ENCODE results near the gene CDC42EP5. TPM values are rescaled to one million over a fixed set of nuclear protein-coding genes. Genes with fewer than 3 reads are reported as not detected.

CDC42EP5 gene
- total RNA-seq, 1 donor from 2014 or later, result 64.2 TPM

DNA sequence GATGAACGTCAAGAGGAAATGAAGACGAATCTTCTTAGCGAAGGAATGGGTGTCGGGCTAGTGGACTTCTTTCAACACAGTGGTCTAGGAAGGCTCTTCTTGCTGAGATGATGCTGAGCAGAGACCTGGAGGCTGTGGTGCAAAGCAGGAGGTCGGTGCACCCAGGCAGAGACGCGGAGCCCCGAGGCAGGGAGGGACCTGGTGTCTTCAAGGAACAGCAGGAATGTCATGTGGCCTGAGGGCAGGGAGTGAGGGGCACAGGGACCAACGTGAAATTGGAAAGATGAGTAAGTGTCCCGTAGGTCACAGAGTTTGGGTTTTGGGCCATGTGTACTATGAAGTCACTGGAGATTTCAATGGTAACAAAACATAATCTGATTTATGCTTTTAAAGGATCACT, 11.4 kb upstream of the CDC42EP5 start:
- Histone ChIP-seq H3K4me2 (ENCODE audit: low read length) (no peak overlapping the region), H3K36me3 (ENCODE audit: insufficient read depth, low read length) (no peaks in the 10 kb centered on the region), H4K20me1 (ENCODE audit: insufficient read depth, low read length) (no peaks in the 10 kb centered on the region), H3K79me2 (ENCODE audit: insufficient read depth, low read length) (no peaks in the 10 kb centered on the region), H3K4me3 (ENCODE audit: insufficient read depth, low read depth, low read length) (no peak overlapping the region), H2AFZ (ENCODE audit: low read depth, low read length) (no peak overlapping the region), H3K9me3 (ENCODE audit: insufficient read depth, low read depth, low read length) (no peaks in the 10 kb centered on the region), H3K4me1 (ENCODE audit: insufficient read depth, low read length) (no peaks in the 10 kb centered on the region), H3K27ac (ENCODE audit: low read depth, low read length) (no peak overlapping the region), H3K27me3 (ENCODE audit: insufficient read depth, low read length) (no peaks in the 10 kb centered on the region), H3K9ac (ENCODE audit: low read length) (no peak overlapping the region)
- H3K36me3 Mint-ChIP-seq (ENCODE audit: low read depth, unreplicated experiment), result no peaks in the 10 kb centered on the region
- DNase-seq (ENCODE audit: low read depth) (no peak), FAIRE-seq (no peak)
- no peak overlapping the region for H3K4me3 Mint-ChIP-seq (ENCODE audit: unreplicated experiment)
- no peak overlapping the region for H3K27ac Mint-ChIP-seq (ENCODE audit: unreplicated experiment)
- no peaks in the 10 kb centered on the region for H3K9me3 Mint-ChIP-seq (ENCODE audit: unreplicated experiment)
- peaks cover 16% of the 10 kb centered on the region for H3K27me3 Mint-ChIP-seq (ENCODE audit: low read depth, unreplicated experiment)
- H3K4me1 Mint-ChIP-seq (ENCODE audit: low read depth, unreplicated experiment), result no peaks in the 10 kb centered on the region
- TF ChIP-seq, protein P1, sequence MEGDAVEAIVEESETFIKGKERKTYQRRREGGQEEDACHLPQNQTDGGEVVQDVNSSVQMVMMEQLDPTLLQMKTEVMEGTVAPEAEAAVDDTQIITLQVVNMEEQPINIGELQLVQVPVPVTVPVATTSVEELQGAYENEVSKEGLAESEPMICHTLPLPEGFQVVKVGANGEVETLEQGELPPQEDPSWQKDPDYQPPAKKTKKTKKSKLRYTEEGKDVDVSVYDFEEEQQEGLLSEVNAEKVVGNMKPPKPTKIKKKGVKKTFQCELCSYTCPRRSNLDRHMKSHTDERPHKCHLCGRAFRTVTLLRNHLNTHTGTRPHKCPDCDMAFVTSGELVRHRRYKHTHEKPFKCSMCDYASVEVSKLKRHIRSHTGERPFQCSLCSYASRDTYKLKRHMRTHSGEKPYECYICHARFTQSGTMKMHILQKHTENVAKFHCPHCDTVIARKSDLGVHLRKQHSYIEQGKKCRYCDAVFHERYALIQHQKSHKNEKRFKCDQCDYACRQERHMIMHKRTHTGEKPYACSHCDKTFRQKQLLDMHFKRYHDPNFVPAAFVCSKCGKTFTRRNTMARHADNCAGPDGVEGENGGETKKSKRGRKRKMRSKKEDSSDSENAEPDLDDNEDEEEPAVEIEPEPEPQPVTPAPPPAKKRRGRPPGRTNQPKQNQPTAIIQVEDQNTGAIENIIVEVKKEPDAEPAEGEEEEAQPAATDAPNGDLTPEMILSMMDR (IDR thresholded peaks at IDR 0.05; ENCODE audit: insufficient read depth, low read depth, low read length), result no peak
- no peak for TF ChIP-seq EZH2 (IDR thresholded peaks at IDR 0.05; ENCODE audit: insufficient read depth, low read length)

DNA sequence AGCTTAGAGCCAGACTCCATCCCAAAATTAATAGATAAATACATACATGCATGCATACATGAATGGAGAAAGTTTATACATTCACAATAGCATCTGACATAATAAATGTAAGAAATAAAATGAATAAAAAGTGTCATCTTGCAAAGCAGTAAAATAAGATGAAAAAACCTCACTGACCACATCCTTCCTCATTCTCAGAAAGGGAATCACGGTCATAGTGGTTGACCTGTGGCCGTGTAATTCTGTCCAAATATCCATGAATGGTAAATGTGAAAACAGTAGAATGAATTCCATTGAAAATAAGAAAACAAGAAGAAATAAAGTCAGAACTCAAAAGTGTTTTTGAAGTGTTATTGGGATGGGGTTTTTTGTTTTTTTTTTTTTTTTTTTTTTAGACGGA, 9.8 kb upstream of the CDC42EP5 start:
- no peaks in the 10 kb centered on the region for H3K9me3 Mint-ChIP-seq (ENCODE audit: unreplicated experiment)
- H3K4me1 ChIP-seq (ENCODE audit: insufficient read depth, low read length), result no peaks in the 10 kb centered on the region
- H3K79me2 ChIP-seq (ENCODE audit: insufficient read depth, low read length), result no peaks in the 10 kb centered on the region
- H3K4me2 ChIP-seq (ENCODE audit: low read length), result no peak overlapping the region
- H2AFZ ChIP-seq (ENCODE audit: low read depth, low read length), result no peak overlapping the region
- no peak overlapping the region for H3K9ac ChIP-seq (ENCODE audit: low read length)
- H3K27me3 ChIP-seq (ENCODE audit: insufficient read depth, low read length), result no peaks in the 10 kb centered on the region
- H3K36me3 Mint-ChIP-seq (ENCODE audit: low read depth, unreplicated experiment), result no peaks in the 10 kb centered on the region
- FAIRE-seq (no peak), DNase-seq (ENCODE audit: low read depth) (no peak)
- H3K27me3 Mint-ChIP-seq (ENCODE audit: low read depth, unreplicated experiment), result peaks cover 18% of the 10 kb centered on the region
- H3K4me1 Mint-ChIP-seq (ENCODE audit: low read depth, unreplicated experiment), result no peaks in the 10 kb centered on the region
- H3K4me3 Mint-ChIP-seq (ENCODE audit: unreplicated experiment), result no peak overlapping the region
- no peaks in the 10 kb centered on the region for H3K36me3 ChIP-seq (ENCODE audit: insufficient read depth, low read length)
- TF ChIP-seq, protein P1 (IDR thresholded peaks at IDR 0.05; ENCODE audit: insufficient read depth, low read depth, low read length), result no peak
- no peak for TF ChIP-seq EZH2 (IDR thresholded peaks at IDR 0.05; ENCODE audit: insufficient read depth, low read length)
- H3K27ac ChIP-seq (ENCODE audit: low read depth, low read length), result no peak overlapping the region
- no peak overlapping the region for H3K4me3 ChIP-seq (ENCODE audit: insufficient read depth, low read depth, low read length)
- no peaks in the 10 kb centered on the region for H4K20me1 ChIP-seq (ENCODE audit: insufficient read depth, low read length)
- H3K27ac Mint-ChIP-seq (ENCODE audit: unreplicated experiment), result no peak overlapping the region
- no peaks in the 10 kb centered on the region for H3K9me3 ChIP-seq (ENCODE audit: insufficient read depth, low read depth, low read length)

DNA sequence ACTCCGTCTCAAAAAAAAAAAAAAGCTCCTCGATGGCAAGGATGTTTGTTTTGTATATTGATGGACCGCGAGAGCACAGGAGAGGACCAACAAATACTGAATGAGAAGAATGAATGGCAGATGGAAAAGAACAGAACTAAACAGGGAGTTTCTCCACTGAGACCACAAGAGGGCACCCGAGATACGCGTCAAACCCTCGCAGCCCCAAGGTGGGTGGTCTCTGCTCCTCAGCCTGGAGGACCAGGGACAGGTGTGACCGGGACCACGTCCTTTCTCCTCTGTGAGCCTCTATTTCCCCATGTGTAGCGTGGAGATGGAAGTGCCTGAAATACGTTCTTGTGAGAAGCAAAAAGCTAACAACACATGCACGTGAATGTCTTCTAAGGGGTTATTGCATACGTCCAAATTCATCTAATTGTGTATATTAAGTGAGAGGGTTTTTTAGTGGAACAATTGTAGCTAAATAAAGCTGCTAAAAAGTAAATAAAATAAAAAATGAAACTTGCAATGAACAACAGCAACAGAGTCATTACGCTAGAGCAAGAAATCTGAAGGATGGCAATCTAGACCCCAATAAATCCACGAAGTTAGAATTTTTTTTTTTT, 8.3 kb upstream of the CDC42EP5 start:
- no peaks in the 10 kb centered on the region for H3K27me3 ChIP-seq (ENCODE audit: insufficient read depth, low read length)
- no peak for FAIRE-seq
- no peak overlapping the region for H3K4me3 ChIP-seq (ENCODE audit: insufficient read depth, low read depth, low read length)
- H4K20me1 ChIP-seq (ENCODE audit: insufficient read depth, low read length), result no peaks in the 10 kb centered on the region
- H3K79me2 ChIP-seq (ENCODE audit: insufficient read depth, low read length), result no peaks in the 10 kb centered on the region
- Mint-ChIP-seq H3K27me3 (ENCODE audit: low read depth, unreplicated experiment) (peaks cover 18% of the 10 kb centered on the region), H3K36me3 (ENCODE audit: low read depth, unreplicated experiment) (no peaks in the 10 kb centered on the region), H3K4me3 (ENCODE audit: unreplicated experiment) (no peak overlapping the region), H3K4me1 (ENCODE audit: low read depth, unreplicated experiment) (no peaks in the 10 kb centered on the region), H3K9me3 (ENCODE audit: unreplicated experiment) (no peaks in the 10 kb centered on the region), H3K27ac (ENCODE audit: unreplicated experiment) (no peak overlapping the region)
- H3K9me3 ChIP-seq (ENCODE audit: insufficient read depth, low read depth, low read length), result no peaks in the 10 kb centered on the region
- TF ChIP-seq EZH2 (IDR thresholded peaks at IDR 0.05; ENCODE audit: insufficient read depth, low read length), result no peak
- TF ChIP-seq, protein P1 (IDR thresholded peaks at IDR 0.05; ENCODE audit: insufficient read depth, low read depth, low read length), result peak; percentile 63
- H2AFZ ChIP-seq (ENCODE audit: low read depth, low read length), result no peak overlapping the region
- no peak overlapping the region for H3K9ac ChIP-seq (ENCODE audit: low read length)
- no peaks in the 10 kb centered on the region for H3K36me3 ChIP-seq (ENCODE audit: insufficient read depth, low read length)
- no peak for DNase-seq (ENCODE audit: low read depth)
- H3K27ac ChIP-seq (ENCODE audit: low read depth, low read length), result no peak overlapping the region
- H3K4me1 ChIP-seq (ENCODE audit: insufficient read depth, low read length), result no peaks in the 10 kb centered on the region
- no peak overlapping the region for H3K4me2 ChIP-seq (ENCODE audit: low read length)

All from astrocyte (in vitro differentiated cells and primary cell).